Measurements from ENCODE around the gene KLK1. TPM values are rescaled to one million over a fixed set of nuclear protein-coding genes. Genes with fewer than 3 reads are reported as not detected.
A peak's percentile ranks its signal among the peaks of the same experiment; 100 is the strongest.
"Not testable (repeated sequence)": the region's sequence is repeated elsewhere in the genome, so short reads cannot be mapped to it uniquely, and the experiment has no call there.

KLK1 gene
- total RNA-seq, 1 experiment from 2014 or later, result not detected

DNA sequence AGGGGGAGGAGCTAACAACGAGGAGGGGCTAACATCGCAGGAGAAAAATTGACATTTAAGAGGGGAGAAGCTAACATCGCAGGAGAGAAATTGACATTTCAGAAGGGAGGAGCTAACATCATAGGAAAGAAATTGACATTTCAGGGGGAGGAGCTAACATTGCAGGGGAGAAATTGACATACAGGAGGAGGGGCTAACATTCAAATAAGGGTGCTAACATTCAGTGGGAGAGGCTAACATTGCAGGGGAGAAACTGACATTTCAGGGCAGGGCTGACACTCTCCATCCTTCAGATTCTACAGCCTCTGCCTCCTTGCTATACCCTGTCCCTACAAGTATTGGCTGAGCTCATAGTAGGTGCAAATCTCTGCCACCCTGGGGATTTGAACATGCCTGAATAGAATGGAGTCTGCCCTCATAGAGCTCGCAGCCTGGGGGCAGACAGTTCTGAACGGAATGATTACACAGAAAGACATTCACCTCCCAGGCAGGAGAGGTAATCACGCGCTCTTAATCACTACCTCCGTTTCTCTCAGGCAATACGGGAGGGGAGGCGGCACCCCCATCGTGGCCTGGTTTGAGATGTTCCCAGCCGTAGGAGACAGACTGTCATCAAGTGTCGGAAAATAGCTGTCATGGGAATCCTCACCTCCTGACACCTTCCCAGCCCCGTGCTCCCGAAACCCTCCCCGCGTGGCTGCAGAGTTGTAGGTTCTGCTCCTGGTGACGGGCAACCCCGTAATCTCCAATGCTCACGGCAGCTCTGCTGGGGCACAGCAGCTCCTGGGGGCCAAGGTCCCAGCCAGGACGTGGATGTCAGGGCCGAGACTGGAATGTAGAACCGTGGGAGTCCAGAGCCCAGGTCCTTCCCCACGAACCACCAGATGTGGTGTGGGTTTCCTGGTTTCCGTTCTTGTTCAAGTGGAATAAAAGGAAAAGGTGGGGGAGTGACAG is 43.8 kb downstream of the KLK1 start:
- DNase-seq, result peak; percentile 57
- Histone ChIP-seq H3K4me3 (ENCODE audit: insufficient read depth, low read depth, low read length) (no peak overlapping the region), H3K27me3 (ENCODE audit: control insufficient read depth, insufficient read depth, low read length) (peaks cover 44% of the 10 kb centered on the region), H3K36me3 (replicated peaks; ENCODE audit: control insufficient read depth, insufficient read depth, low read length) (no peaks in the 10 kb centered on the region)

GRCh38 chr19:50778906-50779430 is 44.6 kb downstream of the KLK1 start:
- Histone ChIP-seq H3K27me3 (ENCODE audit: control insufficient read depth, insufficient read depth, low read length) (peaks cover 44% of the 10 kb centered on the region), H3K4me3 (ENCODE audit: insufficient read depth, low read depth, low read length) (no peak overlapping the region), H3K36me3 (replicated peaks; ENCODE audit: control insufficient read depth, insufficient read depth, low read length) (no peaks in the 10 kb centered on the region)
- DNase-seq, result peak; percentile 78

GRCh38 chr19:50777830-50778303 is 45.7 kb downstream of the KLK1 start:
- DNase-seq, result peak; percentile 83
- H3K27me3 ChIP-seq (ENCODE audit: control insufficient read depth, insufficient read depth, low read length), result peaks cover 44% of the 10 kb centered on the region
- no peak overlapping the region for H3K4me3 ChIP-seq (ENCODE audit: insufficient read depth, low read depth, low read length)

GRCh38 chr19:50777261-50777660 is 46.3 kb downstream of the KLK1 start:
- DNase-seq, result no peak
- Histone ChIP-seq H3K36me3 (replicated peaks; ENCODE audit: control insufficient read depth, insufficient read depth, low read length) (no peaks in the 10 kb centered on the region), H3K27me3 (ENCODE audit: control insufficient read depth, insufficient read depth, low read length) (peaks cover 44% of the 10 kb centered on the region), H3K4me3 (ENCODE audit: insufficient read depth, low read depth, low read length) (no peak overlapping the region)

More at GRCh38 chr19:50777830-50778303, 45.7 kb downstream of the KLK1 start:
- H3K36me3 ChIP-seq (replicated peaks; ENCODE audit: control insufficient read depth, insufficient read depth, low read length), result no peaks in the 10 kb centered on the region

GRCh38 chr19:50776131-50776530 is 47.5 kb downstream of the KLK1 start:
- DNase-seq, result no peak
- Histone ChIP-seq H3K4me3 (ENCODE audit: insufficient read depth, low read depth, low read length) (no peak overlapping the region), H3K27me3 (ENCODE audit: control insufficient read depth, insufficient read depth, low read length) (peaks cover 43% of the 10 kb centered on the region), H3K36me3 (replicated peaks; ENCODE audit: control insufficient read depth, insufficient read depth, low read length) (no peaks in the 10 kb centered on the region)

- not testable (repeated sequence) for H3K4me3 ChIP-seq (ENCODE audit: insufficient read depth, low read depth, low read length); DNase-seq; H3K36me3 ChIP-seq (replicated peaks; ENCODE audit: control insufficient read depth, insufficient read depth, low read length)
- peaks cover 22% of the 10 kb centered on the region for H3K27me3 ChIP-seq (ENCODE audit: control insufficient read depth, insufficient read depth, low read length)
Observed at GRCh38 chr19:50773454-50773853, 50.1 kb downstream of the KLK1 start.

DNA sequence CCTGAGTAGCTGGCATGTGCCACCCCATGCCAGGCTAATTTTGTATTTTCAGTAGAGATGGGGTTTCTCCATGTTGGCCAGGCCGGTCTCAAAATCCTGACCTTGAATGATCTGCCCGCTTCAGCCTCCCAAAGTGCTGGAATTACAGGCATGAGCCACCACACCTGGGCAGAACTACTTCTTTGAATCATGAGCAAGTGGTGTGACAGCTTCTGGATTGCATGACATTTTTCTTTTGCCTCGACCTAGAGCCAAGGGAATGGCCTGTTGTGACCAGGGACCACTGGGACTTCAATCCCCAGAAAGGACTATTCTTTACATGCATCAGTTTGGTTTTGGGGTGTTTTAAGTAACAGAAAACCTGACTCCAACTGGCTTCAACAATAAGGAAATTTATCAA is 50.7 kb downstream of the KLK1 start:
- H3K27me3 ChIP-seq (ENCODE audit: control insufficient read depth, insufficient read depth, low read length), result peaks cover 17% of the 10 kb centered on the region
- H3K4me3 ChIP-seq (ENCODE audit: insufficient read depth, low read depth, low read length); H3K36me3 ChIP-seq (replicated peaks; ENCODE audit: control insufficient read depth, insufficient read depth, low read length); DNase-seq: not testable (repeated sequence)

DNA sequence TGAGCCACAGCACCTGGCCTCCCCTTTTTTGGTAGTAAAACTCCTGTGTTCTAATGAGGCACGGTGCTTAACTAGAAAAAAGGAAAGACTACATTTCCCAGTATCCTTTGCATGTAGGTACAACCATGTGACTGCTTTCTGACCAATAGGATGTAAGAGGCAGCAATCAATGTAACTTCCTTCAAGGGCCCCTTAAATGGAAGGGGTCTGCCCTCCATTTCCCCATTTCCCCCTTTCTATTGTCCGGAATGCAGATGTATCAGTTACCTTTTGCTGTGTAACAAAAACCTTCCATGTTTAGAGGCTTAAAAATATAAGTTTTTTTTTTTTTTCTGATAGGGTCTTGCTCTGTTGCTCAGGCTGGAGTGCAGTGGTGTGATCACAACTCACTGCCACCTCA is 51.1 kb downstream of the KLK1 start:
- Histone ChIP-seq H3K4me3 (ENCODE audit: insufficient read depth, low read depth, low read length) (no peak overlapping the region), H3K36me3 (replicated peaks; ENCODE audit: control insufficient read depth, insufficient read depth, low read length) (no peaks in the 10 kb centered on the region), H3K27me3 (ENCODE audit: control insufficient read depth, insufficient read depth, low read length) (peaks cover 12% of the 10 kb centered on the region)
- peak; percentile 72 for DNase-seq

DNA sequence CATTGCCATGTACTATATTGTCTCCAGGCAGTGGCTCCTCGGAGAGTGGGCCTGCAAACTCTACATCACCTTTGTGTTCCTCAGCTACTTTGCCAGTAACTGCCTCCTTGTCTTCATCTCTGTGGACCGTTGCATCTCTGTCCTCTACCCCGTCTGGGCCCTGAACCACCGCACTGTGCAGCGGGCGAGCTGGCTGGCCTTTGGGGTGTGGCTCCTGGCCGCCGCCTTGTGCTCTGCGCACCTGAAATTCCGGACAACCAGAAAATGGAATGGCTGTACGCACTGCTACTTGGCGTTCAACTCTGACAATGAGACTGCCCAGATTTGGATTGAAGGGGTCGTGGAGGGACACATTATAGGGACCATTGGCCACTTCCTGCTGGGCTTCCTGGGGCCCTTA is 52.7 kb downstream of the KLK1 start:
- no peak for DNase-seq
- Histone ChIP-seq H3K4me3 (ENCODE audit: insufficient read depth, low read depth, low read length) (no peak overlapping the region), H3K36me3 (replicated peaks; ENCODE audit: control insufficient read depth, insufficient read depth, low read length) (no peaks in the 10 kb centered on the region), H3K27me3 (ENCODE audit: control insufficient read depth, insufficient read depth, low read length) (peaks cover 3% of the 10 kb centered on the region)

DNA sequence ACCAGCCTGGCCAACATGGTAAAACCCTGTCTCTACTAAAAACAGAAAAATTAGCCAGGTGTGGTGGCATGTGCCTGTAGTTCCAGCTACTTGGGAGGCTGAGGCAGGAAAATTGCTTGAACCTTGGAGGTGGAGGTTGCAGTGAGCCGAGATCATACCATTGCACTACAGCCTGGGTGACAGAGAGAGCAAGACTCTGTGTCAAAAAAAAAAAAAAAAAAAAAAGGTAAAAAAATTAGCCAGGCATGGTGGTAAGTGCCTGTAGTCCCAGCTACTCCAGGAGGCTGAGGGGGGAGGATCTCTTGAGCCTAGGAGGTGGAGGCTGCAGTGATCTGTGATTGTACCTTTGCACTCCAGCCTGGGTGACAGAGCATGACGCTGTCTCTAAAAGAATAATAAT is 53.4 kb downstream of the KLK1 start, which contains the start of gene GPR32:
GPR32 (plus strand) TSS at position 301 of the 400 bp plus-strand sequence. CDS start 137 bp downstream, outside the sequence.
- not testable (repeated sequence) for H3K4me3 ChIP-seq (ENCODE audit: insufficient read depth, low read depth, low read length); H3K36me3 ChIP-seq (replicated peaks; ENCODE audit: control insufficient read depth, insufficient read depth, low read length); DNase-seq; H3K27me3 ChIP-seq (ENCODE audit: control insufficient read depth, insufficient read depth, low read length)

Other genes starting within 250 kb of the KLK1 start
- 0.66 and 1.8 TPM in 2 replicates for gene SYT3, start 183.9 kb downstream of the KLK1 start, total RNA-seq (2014; rRNA removed; shearing (Covaris generic))
- 7.8 and 8.0 TPM in 2 replicates for gene C19orf81, start 174.3 kb downstream of the KLK1 start, total RNA-seq (2014; rRNA removed; shearing (Covaris generic))
- gene SHANK1, start 104.0 kb downstream of the KLK1 start, total RNA-seq (2014; rRNA removed; shearing (Covaris generic)), result 0.35 and 0.67 TPM in 2 replicates
- gene CLEC11A, start 100.4 kb downstream of the KLK1 start, total RNA-seq (2014; rRNA removed; shearing (Covaris generic)), result 4.7 and 7.1 TPM in 2 replicates
- not detected in 2 replicates for gene GPR32, start 53.3 kb downstream of the KLK1 start, total RNA-seq (2014; rRNA removed; shearing (Covaris generic))
- not detected in 2 replicates for gene ACP4, start 33.4 kb downstream of the KLK1 start, total RNA-seq (2014; rRNA removed; shearing (Covaris generic))
- gene KLK15, start 9.8 kb upstream of the KLK1 start, total RNA-seq (2014; rRNA removed; shearing (Covaris generic)), result not detected in 2 replicates
- not detected in 2 replicates for gene KLK3, start 31.1 kb upstream of the KLK1 start, total RNA-seq (2014; rRNA removed; shearing (Covaris generic))
- not detected in 2 replicates for gene KLK2, start 49.7 kb upstream of the KLK1 start, total RNA-seq (2014; rRNA removed; shearing (Covaris generic))
- gene KLK4, start 87.6 kb upstream of the KLK1 start, total RNA-seq (2014; rRNA removed; shearing (Covaris generic)), result not detected in 2 replicates
- gene KLK5, start 129.3 kb upstream of the KLK1 start, total RNA-seq (2014; rRNA removed; shearing (Covaris generic)), result 1.7 TPM in 1 of 2 replicates, not detected in the other
- 0.38 and 0.74 TPM in 2 replicates for gene KLK6, start 145.8 kb upstream of the KLK1 start, total RNA-seq (2014; rRNA removed; shearing (Covaris generic))
- gene KLK7, start 160.1 kb upstream of the KLK1 start, total RNA-seq (2014; rRNA removed; shearing (Covaris generic)), result 0.24 and 1.1 TPM in 2 replicates
- gene KLK8, start 177.8 kb upstream of the KLK1 start, total RNA-seq (2014; rRNA removed; shearing (Covaris generic)), result 6.4 and 11.0 TPM in 2 replicates
- 0.14 and 2.4 TPM in 2 replicates for gene KLK10, start 195.9 kb upstream of the KLK1 start, total RNA-seq (2014; rRNA removed; shearing (Covaris generic))
- not detected in 2 replicates for gene KLK11, start 202.8 kb upstream of the KLK1 start, total RNA-seq (2014; rRNA removed; shearing (Covaris generic))
- gene KLK12, start 211.2 kb upstream of the KLK1 start, total RNA-seq (2014; rRNA removed; shearing (Covaris generic)), result not detected in 2 replicates
- 2.0 and 3.0 TPM in 2 replicates for gene KLK13, start 241.3 kb upstream of the KLK1 start, total RNA-seq (2014; rRNA removed; shearing (Covaris generic))

Data from H7 (cell line).